ENCODE results near the gene ALG2.

GRCh38 chr9:99213197-99213596 is 8.5 kb downstream of the ALG2 start:
- TF ChIP-seq SALL2 (tag by site-specific recombination; IDR thresholded peaks at IDR 0.05; ENCODE audit: borderline replicate concordance) (no peak), MYNN (tag by site-specific recombination; IDR thresholded peaks at IDR 0.05; ENCODE audit: borderline replicate concordance) (no peak), ZNF398 (tag by site-specific recombination; IDR thresholded peaks at IDR 0.05) (no peak), RBAK (tag by site-specific recombination; IDR thresholded peaks at IDR 0.05) (no peak), CTCF (tag by site-specific recombination; IDR thresholded peaks at IDR 0.05) (no peak), ZNF670 (tag by site-specific recombination; IDR thresholded peaks at IDR 0.05; ENCODE audit: low read depth) (no peak), ZFP3 (tag by site-specific recombination; IDR thresholded peaks at IDR 0.05; ENCODE audit: low read depth) (no peak), ZNF639 (tag by site-specific recombination; IDR thresholded peaks at IDR 0.05) (no peak), ZNF792 (tag by site-specific recombination; IDR thresholded peaks at IDR 0.05) (no peak), ZEB2 (tag by site-specific recombination; IDR thresholded peaks at IDR 0.05) (no peak), ZNF704 (tag by site-specific recombination; IDR thresholded peaks at IDR 0.05) (no peak), INSM2 (tag by site-specific recombination; IDR thresholded peaks at IDR 0.05) (no peak)
